H1 (cell line): ENCODE results near the gene CBFB. TPM values are rescaled to one million over a fixed set of nuclear protein-coding genes. Genes with fewer than 3 reads are reported as not detected.

ENCODE experiments used
- ATF3 ChIP-seq: IDR thresholded peaks from 2 replicates; pipeline ENCODE4 v1.6.1; 2011; ENCODE audit warnings: low read depth, mild to moderate bottlenecking, low read length; ENCODE audit not compliant: insufficient read depth
- polyA plus RNA-seq, 7 experiments: library from polyadenylated mRNA; depleted of rRNA in 3 of 7; stranded (reverse) in 5 of 7; unstranded in 2 of 7; fragments of >200 nt in 5 of 7; fragments of 200-250 nt in 2 of 7; gene quantifications; 1 replicate in 5 of 7; 2 replicates in 1 of 7; 4 replicates in 1 of 7; pipeline versions ENCODE4 v1.2.1 to v1.2.3, GENCODE V29; 2011 to 2013; ENCODE audit warnings: missing spikeins in 2 of 7, mixed read lengths in 2 of 7
- total RNA-seq: library from RNA; stranded (reverse); fragmentation: NEBNext Ultra II Directional; extraction: Animal tissue kit (Norgen Biotek cat#: 25700); gene quantifications from 2 replicates; pipeline ENCODE4 v1.2.1, GENCODE V29; 2021

Gene CBFB
- total and polyA plus RNA-seq, 2 of the 8 experiments (the other 6 are each of a cell fraction or from before 2014, with no cell fraction given) = 11.5 to 31.6 TPM

DNA sequence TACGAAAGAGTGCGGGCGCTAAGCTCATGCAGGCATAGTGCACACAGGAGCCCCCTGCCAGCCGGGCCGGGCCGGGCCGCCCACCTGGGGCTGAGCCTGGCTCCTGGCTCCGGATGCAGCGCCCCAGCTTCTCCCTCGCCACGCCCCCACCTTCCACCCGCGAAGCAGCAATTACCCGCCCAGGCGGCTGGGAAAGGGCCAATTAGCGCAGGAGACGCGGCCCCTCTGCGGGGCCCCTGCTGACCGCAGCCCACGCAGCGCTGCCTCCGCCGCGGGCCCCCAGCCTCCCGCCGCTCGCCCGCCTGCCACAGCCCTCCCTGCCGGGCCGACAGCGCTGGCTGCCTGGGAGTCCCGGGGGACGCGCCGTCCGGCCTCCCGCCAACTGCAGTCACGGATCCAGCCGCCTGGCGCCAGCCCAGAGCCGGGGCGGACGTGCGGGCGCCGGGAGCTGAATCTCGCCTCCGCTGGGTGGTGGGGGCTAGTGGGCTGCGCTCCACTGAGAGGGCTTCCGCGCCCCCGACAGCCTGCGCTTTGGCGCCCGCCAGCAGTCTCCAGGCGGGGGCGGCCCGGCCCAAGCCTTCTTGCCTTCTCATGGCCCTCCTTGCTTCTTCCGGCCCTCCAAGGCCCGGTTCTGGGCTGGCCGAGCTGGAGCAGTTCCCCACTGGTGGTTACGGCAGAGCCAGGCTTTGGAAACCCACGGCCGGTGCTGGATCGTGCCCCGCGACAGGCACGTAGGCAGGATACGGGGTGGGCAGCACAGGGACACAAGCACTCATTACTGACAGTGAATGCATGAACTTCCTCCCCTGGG, 14.9 kb upstream of the CBFB start (continued):
- TF ChIP-seq ATF3 = no peak
